ENCODE results near the gene SCAANT1. TPM values are rescaled to one million over a fixed set of nuclear protein-coding genes. Genes with fewer than 3 reads are reported as not detected.
A peak's percentile ranks its signal among the peaks of the same experiment; 100 is the strongest.

The SCAANT1 gene
- total and polyA plus RNA-seq, 4 donors, result not detected

DNA sequence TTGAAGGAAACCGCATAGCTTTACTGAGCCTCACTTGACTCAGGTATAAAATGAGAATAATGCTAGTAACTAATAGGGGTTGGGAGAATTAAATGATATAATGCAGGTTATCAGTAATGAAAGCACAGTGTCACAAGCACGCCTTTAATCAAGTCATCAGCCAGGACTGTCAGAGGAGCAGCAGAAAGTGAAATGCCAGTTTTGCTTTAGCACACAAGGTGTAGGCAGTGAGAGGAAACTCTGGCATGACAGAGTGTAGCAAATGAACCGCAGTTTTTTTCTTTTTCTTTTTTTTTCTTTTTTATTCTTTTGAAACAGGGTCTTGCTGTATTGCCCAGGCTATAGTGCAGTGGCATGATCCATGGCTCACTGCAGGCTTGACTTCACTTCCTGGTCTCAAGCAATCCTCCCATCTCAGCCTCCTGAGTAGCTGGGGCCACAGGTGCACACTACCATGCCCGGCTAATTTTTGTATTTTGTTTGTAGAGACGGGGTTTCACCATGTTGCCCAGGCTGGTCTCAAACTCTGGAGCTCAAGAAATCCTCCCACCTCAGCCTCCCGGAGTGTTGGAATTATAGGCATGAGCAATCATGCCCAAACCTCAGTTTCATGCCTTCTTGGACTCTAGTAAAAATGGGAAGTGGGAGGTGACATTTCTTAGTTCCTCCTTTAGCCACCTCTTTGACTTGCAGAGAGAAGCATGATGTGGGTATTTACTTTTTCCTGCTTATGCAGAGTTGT is 9.7 kb upstream of the SCAANT1 start:
- peaks cover 0 to 23% (median 19%) of the 10 kb centered on the region in 4 donors for H3K4me1 ChIP-seq (ENCODE audit: control insufficient read depth in 4 of 4, insufficient read depth in 4 of 4, low read length in 3 of 4)
- TF ChIP-seq HNF4A (conservative IDR thresholded peaks at IDR 0.05) (no peak), RXRA (IDR thresholded peaks at IDR 0.05) (no peak), EGR1 (IDR thresholded peaks at IDR 0.05; ENCODE audit: low read depth in 2 of 2) (no peak), FOXA1 (IDR thresholded peaks at IDR 0.05) (no peak)
- TF ChIP-seq, protein P1, sequence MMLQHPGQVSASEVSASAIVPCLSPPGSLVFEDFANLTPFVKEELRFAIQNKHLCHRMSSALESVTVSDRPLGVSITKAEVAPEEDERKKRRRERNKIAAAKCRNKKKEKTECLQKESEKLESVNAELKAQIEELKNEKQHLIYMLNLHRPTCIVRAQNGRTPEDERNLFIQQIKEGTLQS (IDR thresholded peaks at IDR 0.05), result no peak
- TF ChIP-seq, protein P2, sequence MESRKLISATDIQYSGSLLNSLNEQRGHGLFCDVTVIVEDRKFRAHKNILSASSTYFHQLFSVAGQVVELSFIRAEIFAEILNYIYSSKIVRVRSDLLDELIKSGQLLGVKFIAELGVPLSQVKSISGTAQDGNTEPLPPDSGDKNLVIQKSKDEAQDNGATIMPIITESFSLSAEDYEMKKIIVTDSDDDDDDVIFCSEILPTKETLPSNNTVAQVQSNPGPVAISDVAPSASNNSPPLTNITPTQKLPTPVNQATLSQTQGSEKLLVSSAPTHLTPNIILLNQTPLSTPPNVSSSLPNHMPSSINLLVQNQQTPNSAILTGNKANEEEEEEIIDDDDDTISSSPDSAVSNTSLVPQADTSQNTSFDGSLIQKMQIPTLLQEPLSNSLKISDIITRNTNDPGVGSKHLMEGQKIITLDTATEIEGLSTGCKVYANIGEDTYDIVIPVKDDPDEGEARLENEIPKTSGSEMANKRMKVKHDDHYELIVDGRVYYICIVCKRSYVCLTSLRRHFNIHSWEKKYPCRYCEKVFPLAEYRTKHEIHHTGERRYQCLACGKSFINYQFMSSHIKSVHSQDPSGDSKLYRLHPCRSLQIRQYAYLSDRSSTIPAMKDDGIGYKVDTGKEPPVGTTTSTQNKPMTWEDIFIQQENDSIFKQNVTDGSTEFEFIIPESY (IDR thresholded peaks at IDR 0.05), result no peak
- H3K4me3 ChIP-seq (ENCODE audit: low read depth in 1 of 3, low read length in 3 of 3), result no peak overlapping the region
- DNase-seq (ENCODE audit: low spot score), result no peak
- peaks cover 3 to 11% (median 7%) of the 10 kb centered on the region in 4 donors for H3K36me3 ChIP-seq (ENCODE audit: control insufficient read depth in 4 of 4, insufficient read depth in 3 of 4, low read depth in 1 of 4, low read length in 3 of 4)
- H3K27ac ChIP-seq (ENCODE audit: low read depth in 1 of 2, low read length in 2 of 2), result peak overlapping the region in 1 of 2 donors; percentile 90
- 90% methylated on average over 6 of the region's 6 CpGs for WGBS
- no peaks in the 10 kb centered on the region for H3K9me3 ChIP-seq (ENCODE audit: control insufficient read depth in 4 of 4, low read length in 3 of 4)
- H3K9ac ChIP-seq (ENCODE audit: low read depth in 1 of 2, low read length in 2 of 2), result no peak overlapping the region
- no peaks in the 10 kb centered on the region for H3K27me3 ChIP-seq (ENCODE audit: control insufficient read depth in 4 of 4, insufficient read depth in 4 of 4, low read length in 3 of 4)

DNA sequence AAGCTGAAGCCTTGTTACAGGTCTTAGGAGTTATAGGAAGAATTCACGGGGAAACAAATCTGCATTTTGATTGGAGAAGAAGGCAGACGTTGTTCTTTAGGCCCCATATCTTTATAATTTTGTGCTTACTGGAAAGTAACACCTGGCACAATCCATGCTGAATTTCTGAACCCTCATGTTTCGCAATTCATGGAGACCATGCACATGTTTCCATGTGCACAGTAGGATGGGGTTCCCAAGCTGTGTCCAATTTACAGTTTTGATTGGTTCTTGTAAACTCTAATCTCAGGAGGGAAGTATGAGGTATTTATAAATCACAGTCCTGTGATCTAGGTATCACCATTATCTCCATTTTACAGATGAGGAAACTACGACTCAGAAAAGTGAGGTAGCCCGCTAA is 7.8 kb upstream of the SCAANT1 start:
- Histone ChIP-seq H3K9me3 (ENCODE audit: control insufficient read depth in 4 of 4, low read length in 3 of 4) (no peaks in the 10 kb centered on the region), H3K4me3 (ENCODE audit: low read depth in 1 of 3, low read length in 3 of 3) (no peak overlapping the region), H3K4me1 (ENCODE audit: control insufficient read depth in 4 of 4, insufficient read depth in 4 of 4, low read length in 3 of 4) (peaks cover 0 to 23% (median 19%) of the 10 kb centered on the region in 4 donors), H3K27ac (ENCODE audit: low read depth in 1 of 2, low read length in 2 of 2) (peak overlapping the region in 1 of 2 donors; percentile 11), H3K36me3 (ENCODE audit: control insufficient read depth in 4 of 4, insufficient read depth in 3 of 4, low read depth in 1 of 4, low read length in 3 of 4) (peaks cover 0 to 15% (median 9%) of the 10 kb centered on the region in 4 donors), H3K9ac (ENCODE audit: low read depth in 1 of 2, low read length in 2 of 2) (no peak overlapping the region), H3K27me3 (ENCODE audit: control insufficient read depth in 4 of 4, insufficient read depth in 4 of 4, low read length in 3 of 4) (no peaks in the 10 kb centered on the region)
- DNase-seq (ENCODE audit: low spot score), result no peak
- TF ChIP-seq RXRA (IDR thresholded peaks at IDR 0.05) (no peak), FOXA1 (IDR thresholded peaks at IDR 0.05) (no peak), SP1 (IDR thresholded peaks at IDR 0.05) (no peak), GABPA (IDR thresholded peaks at IDR 0.05 in 1 of 2, conservative IDR thresholded peaks at IDR 0.05 in 1 of 2) (no peak)
- TF ChIP-seq, protein P3, sequence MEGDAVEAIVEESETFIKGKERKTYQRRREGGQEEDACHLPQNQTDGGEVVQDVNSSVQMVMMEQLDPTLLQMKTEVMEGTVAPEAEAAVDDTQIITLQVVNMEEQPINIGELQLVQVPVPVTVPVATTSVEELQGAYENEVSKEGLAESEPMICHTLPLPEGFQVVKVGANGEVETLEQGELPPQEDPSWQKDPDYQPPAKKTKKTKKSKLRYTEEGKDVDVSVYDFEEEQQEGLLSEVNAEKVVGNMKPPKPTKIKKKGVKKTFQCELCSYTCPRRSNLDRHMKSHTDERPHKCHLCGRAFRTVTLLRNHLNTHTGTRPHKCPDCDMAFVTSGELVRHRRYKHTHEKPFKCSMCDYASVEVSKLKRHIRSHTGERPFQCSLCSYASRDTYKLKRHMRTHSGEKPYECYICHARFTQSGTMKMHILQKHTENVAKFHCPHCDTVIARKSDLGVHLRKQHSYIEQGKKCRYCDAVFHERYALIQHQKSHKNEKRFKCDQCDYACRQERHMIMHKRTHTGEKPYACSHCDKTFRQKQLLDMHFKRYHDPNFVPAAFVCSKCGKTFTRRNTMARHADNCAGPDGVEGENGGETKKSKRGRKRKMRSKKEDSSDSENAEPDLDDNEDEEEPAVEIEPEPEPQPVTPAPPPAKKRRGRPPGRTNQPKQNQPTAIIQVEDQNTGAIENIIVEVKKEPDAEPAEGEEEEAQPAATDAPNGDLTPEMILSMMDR (IDR thresholded peaks at IDR 0.05; ENCODE audit: low read depth, low read length, missing input control), result no peak
- WGBS, result 94% methylated on average over 5 of the region's 5 CpGs

DNA sequence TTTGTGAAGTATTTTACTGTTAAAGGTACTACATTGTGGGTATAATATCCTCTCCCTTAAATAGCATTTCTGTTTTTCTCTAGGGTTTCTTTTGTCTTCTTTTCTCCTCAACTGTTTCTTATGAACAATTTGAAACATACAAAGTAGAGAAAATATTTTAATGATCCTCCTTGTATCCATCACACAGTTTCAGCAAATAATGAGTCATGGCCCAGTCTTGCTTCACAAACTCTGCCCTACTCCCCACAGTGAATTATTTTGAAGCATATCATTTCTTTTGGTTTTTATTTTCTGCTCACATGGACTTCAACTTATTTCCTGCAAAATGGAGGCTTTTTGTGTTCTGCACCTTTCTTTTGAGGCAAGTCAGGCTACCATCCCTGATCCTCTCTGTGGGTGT is 6.1 kb upstream of the SCAANT1 start:
- no peaks in the 10 kb centered on the region for H3K27me3 ChIP-seq (ENCODE audit: control insufficient read depth in 4 of 4, insufficient read depth in 4 of 4, low read length in 3 of 4)
- H3K4me1 ChIP-seq (ENCODE audit: control insufficient read depth in 4 of 4, insufficient read depth in 4 of 4, low read length in 3 of 4), result peaks cover 6 to 36% (median 32%) of the 10 kb centered on the region in 4 donors
- H3K9me3 ChIP-seq (ENCODE audit: control insufficient read depth in 4 of 4, low read length in 3 of 4), result no peaks in the 10 kb centered on the region
- no peak for DNase-seq (ENCODE audit: low spot score)
- no peak overlapping the region for H3K27ac ChIP-seq (ENCODE audit: low read depth in 1 of 2, low read length in 2 of 2)
- peaks cover 0 to 15% (median 8%) of the 10 kb centered on the region in 4 donors for H3K36me3 ChIP-seq (ENCODE audit: control insufficient read depth in 4 of 4, insufficient read depth in 3 of 4, low read depth in 1 of 4, low read length in 3 of 4)
- no peak for TF ChIP-seq RAD21 (IDR thresholded peaks at IDR 0.05)
- no peak for TF ChIP-seq FOXA1 (IDR thresholded peaks at IDR 0.05)
- no peak for TF ChIP-seq YY1 (IDR thresholded peaks at IDR 0.05)
- TF ChIP-seq, protein P1 (IDR thresholded peaks at IDR 0.05), result no peak
- TF ChIP-seq GABPA (IDR thresholded peaks at IDR 0.05 in 1 of 2, conservative IDR thresholded peaks at IDR 0.05 in 1 of 2), result no peak
- TF ChIP-seq JUND (IDR thresholded peaks at IDR 0.05), result peak; percentile 34 to 48
- TF ChIP-seq TAF1 (conservative IDR thresholded peaks at IDR 0.05), result no peak
- no peak for TF ChIP-seq HNF4A (conservative IDR thresholded peaks at IDR 0.05)
- no peak overlapping the region for H3K4me3 ChIP-seq (ENCODE audit: low read depth in 1 of 3, low read length in 3 of 3)
- no peak overlapping the region for H3K9ac ChIP-seq (ENCODE audit: low read depth in 1 of 2, low read length in 2 of 2)

Measured in liver (tissue), 9 donors.